ENCODE data around the gene THADA. TPM values are rescaled to one million over a fixed set of nuclear protein-coding genes. Genes with fewer than 3 reads are reported as not detected.

THADA gene
- total RNA-seq, 4 donors from 2014 or later, result 32.5 to 41.6 (median 39.0) TPM

DNA sequence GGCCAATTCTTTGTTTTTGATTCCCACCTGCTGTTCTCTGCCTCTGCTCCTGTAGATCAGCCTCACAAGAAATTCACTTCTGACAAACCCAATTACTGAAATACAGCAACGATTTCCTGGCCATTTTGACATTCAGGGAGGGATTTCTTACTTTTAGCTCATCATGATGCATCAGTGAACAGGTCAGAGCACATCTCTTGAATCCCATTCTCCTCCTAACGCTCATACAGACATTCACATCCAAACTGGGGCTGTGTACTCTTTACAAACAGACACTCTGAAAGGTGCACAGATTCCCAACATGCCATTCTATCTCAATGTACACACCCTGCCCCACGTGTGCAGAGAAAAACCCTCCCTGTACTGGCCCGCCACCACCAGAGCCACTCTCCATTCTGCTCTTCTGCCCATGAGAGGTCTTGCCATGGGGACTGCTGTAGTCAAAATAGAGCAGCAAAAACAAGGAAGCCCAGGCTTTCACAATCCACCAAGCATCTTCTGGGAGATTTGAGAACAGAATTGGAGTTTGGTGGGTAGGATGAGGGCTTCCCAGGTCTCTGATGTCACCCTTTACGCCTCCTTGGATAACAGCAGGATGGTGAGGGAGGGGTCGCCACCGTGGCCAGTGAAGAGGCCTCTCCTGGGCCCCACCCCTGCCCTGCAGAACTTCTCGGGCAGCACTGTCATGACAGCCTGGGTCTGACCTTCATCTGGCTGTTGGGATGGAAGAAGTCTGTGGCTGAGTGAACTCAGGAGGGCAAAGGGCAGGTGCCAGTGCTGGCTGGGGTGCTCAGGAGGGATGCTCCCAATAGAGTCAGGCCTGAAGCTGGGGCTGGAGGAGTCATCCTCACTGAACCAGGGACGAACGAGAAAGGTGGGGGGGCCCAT lies 327.5 kb downstream of the THADA start:
- no peak for ATAC-seq (ENCODE audit: low FRiP score)
- no peak for DNase-seq (ENCODE audit: low spot score)
- no peak for TF ChIP-seq CTCF (IDR thresholded peaks at IDR 0.05)

DNA sequence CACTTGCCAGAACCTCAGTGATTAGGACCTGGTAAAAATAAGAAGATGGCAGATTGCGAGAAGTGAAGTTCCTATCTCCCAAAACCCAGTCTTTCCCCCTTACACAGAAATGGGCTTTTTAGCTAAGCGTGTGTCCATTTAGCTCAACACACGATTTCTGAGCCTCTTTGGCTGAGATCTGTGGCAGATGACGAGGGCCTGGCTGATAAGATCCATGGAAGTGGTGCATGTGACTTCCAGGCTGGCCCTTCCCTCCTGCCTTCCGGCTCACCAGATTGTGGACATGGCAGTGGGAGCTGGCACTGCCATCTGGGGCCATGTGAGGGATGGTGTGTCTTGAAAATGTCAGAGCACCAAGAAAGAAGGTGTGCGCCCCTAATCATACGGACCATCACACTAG lies 328.5 kb downstream of the THADA start:
- TF ChIP-seq CTCF (IDR thresholded peaks at IDR 0.05), result no peak
- no peak for DNase-seq (ENCODE audit: low spot score)
- no peak for ATAC-seq (ENCODE audit: low FRiP score)

GRCh38 chr2:43266711-43267111 lies 329.1 kb downstream of the THADA start:
- DNase-seq (ENCODE audit: low spot score) (no peak), ATAC-seq (ENCODE audit: low FRiP score) (no peak)
- TF ChIP-seq CTCF (IDR thresholded peaks at IDR 0.05), result no peak

- DNase-seq (ENCODE audit: low spot score), result no peak
- no peak for ATAC-seq (ENCODE audit: low FRiP score)
- no peak for TF ChIP-seq CTCF (IDR thresholded peaks at IDR 0.05)
These were observed 330.4 kb downstream of the THADA start for GRCh38 chr2:43265421-43265820.

GRCh38 chr2:43265001-43265400 lies 330.8 kb downstream of the THADA start:
- no peak for TF ChIP-seq CTCF (IDR thresholded peaks at IDR 0.05)
- DNase-seq (ENCODE audit: low spot score) (no peak), ATAC-seq (ENCODE audit: low FRiP score) (no peak)

DNA sequence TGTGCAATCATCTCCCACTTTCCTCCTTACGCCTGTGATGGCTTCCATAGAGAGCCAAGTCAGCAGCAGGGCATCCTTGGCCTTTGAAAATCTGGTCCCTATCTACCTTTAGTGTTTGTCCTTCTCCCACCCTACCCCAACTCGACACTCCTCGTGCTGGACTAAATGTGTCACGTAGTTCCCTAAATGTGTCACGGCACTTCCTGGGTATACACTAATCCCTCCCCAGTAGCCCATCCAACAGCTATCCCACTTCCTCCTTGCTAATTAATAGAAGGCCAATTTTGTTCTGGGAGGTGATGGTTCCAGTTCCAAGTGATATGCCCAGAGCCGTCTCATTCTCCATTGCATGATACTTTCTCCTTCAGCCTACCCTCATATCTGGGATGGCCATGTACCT lies 332.9 kb downstream of the THADA start:
- no peak for TF ChIP-seq CTCF (IDR thresholded peaks at IDR 0.05)
- ATAC-seq (ENCODE audit: low FRiP score) (no peak), DNase-seq (ENCODE audit: low spot score) (no peak)

- no peak for TF ChIP-seq CTCF (IDR thresholded peaks at IDR 0.05)
- no peak for DNase-seq (ENCODE audit: low spot score)
- no peak for ATAC-seq (ENCODE audit: low FRiP score)
These were observed 333.6 kb downstream of the THADA start for GRCh38 chr2:43262239-43262638.

Data from omental fat pad (tissue), 4 donors.